Fibroblast of lung (primary cell): ENCODE data around the gene IP6K3. TPM values are rescaled to one million over a fixed set of nuclear protein-coding genes. Genes with fewer than 3 reads are reported as not detected.
A peak's percentile ranks its signal among the peaks of the same experiment; 100 is the strongest.

Experiments used
- DNase-seq, 2 donors: peaks; one replicate each; pipeline versions ENCODE4 v3.0.0 to v3.0.0-alpha.2; 2010; ENCODE audit warnings: low read depth in 2 of 2
- H2AFZ ChIP-seq: 2 replicates; pipeline ENCODE4 v1.5.1; 2012; ENCODE audit warnings: low read length, control low read depth, inconsistent platforms
- H3K27ac ChIP-seq: 2 replicates; pipeline ENCODE4 v1.5.1; 2011; ENCODE audit warnings: low read length, control low read depth; ENCODE audit not compliant: insufficient read depth
- H3K27me3 ChIP-seq: 2 replicates; pipeline ENCODE4 v1.5.1; 2011; ENCODE audit warnings: mild to moderate bottlenecking, low read length; ENCODE audit not compliant: control insufficient read depth, insufficient read depth
- H3K36me3 ChIP-seq: 2 replicates; pipeline ENCODE4 v1.5.1; 2011; ENCODE audit warnings: low read length; ENCODE audit not compliant: control insufficient read depth, insufficient read depth
- H3K4me1 ChIP-seq: 2 replicates; pipeline ENCODE4 v1.5.1; 2011; ENCODE audit warnings: low read length; ENCODE audit not compliant: control insufficient read depth, insufficient read depth; ENCODE audit errors: extremely low read depth
- H3K4me2 ChIP-seq: 2 replicates; pipeline ENCODE4 v1.5.1; 2011; ENCODE audit warnings: low read length, control low read depth; ENCODE audit not compliant: insufficient read depth; ENCODE audit errors: extremely low read depth
- H3K4me3 ChIP-seq, 4 experiments: fragments of 200-600 bp in 1 of 4; sonication (generic) in 1 of 4; replicated peaks in 1 of 4; 2 replicates each; pipeline ENCODE4 v1.5.1; 2011 to 2016; ENCODE audit warnings: low read length in 4 of 4, low read depth in 3 of 4, mild to moderate bottlenecking in 3 of 4, control low read depth in 2 of 4, inconsistent platforms in 1 of 4, mixed read lengths in 1 of 4; ENCODE audit not compliant: insufficient read depth in 1 of 4; ENCODE audit errors: control extremely low read depth in 1 of 4
- H3K79me2 ChIP-seq: 2 replicates; pipeline ENCODE4 v1.5.1; 2012; ENCODE audit warnings: mild to moderate bottlenecking, low read length, inconsistent platforms; ENCODE audit not compliant: control insufficient read depth, insufficient read depth
- H3K9ac ChIP-seq: 2 replicates; pipeline ENCODE4 v1.5.1; 2011; ENCODE audit warnings: mild to moderate bottlenecking, low read length, control low read depth; ENCODE audit not compliant: insufficient read depth
- H3K9me3 ChIP-seq: 2 replicates; pipeline ENCODE4 v1.5.1; 2012; ENCODE audit warnings: low read depth, low read length; ENCODE audit not compliant: control insufficient read depth, insufficient read depth
- H4K20me1 ChIP-seq: 2 replicates; pipeline ENCODE4 v1.5.1; 2011; ENCODE audit warnings: low read length; ENCODE audit not compliant: control insufficient read depth, insufficient read depth; ENCODE audit errors: extremely low read depth
- CTCF ChIP-seq, 2 donors: IDR thresholded peaks in 1 of 2; conservative IDR thresholded peaks in 1 of 2; 1 replicate in 1 of 2; 2 replicates in 1 of 2; pipeline ENCODE4 v1.5.1; 2011 to 2012; ENCODE audit warnings: low read length in 2 of 2, control low read depth in 1 of 2, inconsistent platforms in 1 of 2, low read depth in 1 of 2, mild to moderate bottlenecking in 1 of 2
- EZH2 ChIP-seq: IDR thresholded peaks from 2 replicates; pipeline ENCODE4 v1.5.1; 2012; ENCODE audit warnings: low read length, control low read depth, mild to moderate bottlenecking; ENCODE audit errors: missing control alignments
- polyA plus RNA-seq, 2 donors: library from polyadenylated mRNA; depleted of rRNA in 1 of 2; stranded (reverse) in 1 of 2; unstranded in 1 of 2; fragments of >200 nt; gene quantifications; 2 replicates each; pipeline ENCODE4 v1.2.1, GENCODE V29; 2011 to 2012; ENCODE audit warnings: missing spikeins in 1 of 2
- total RNA-seq: library from RNA; depleted of rRNA; stranded (reverse); fragments of >200 nt; gene quantifications from 2 replicates; pipeline ENCODE4 v1.2.1, GENCODE V29; 2014

Gene IP6K3
- total and polyA plus RNA-seq, 2 donors (not counting 1 experiment from before 2014, with no cell fraction given): 0.84 to 5.4 TPM

- DNase-seq: no peak
- H3K4me2 ChIP-seq: no peak overlapping the region
- TF ChIP-seq EZH2: no peak
- no peak for TF ChIP-seq CTCF (conservative IDR thresholded peaks at IDR 0.05 in 1 of 2, IDR thresholded peaks at IDR 0.05 in 1 of 2; ENCODE audit: low read depth in 1 of 2, low read length in 2 of 2)
- no peaks in the 10 kb centered on the region for H3K27me3 ChIP-seq
- H3K4me3 ChIP-seq: no peak overlapping the region
- H3K79me2 ChIP-seq: no peaks in the 10 kb centered on the region
- peaks cover 40% of the 10 kb centered on the region for H3K36me3 ChIP-seq
- H4K20me1 ChIP-seq: no peaks in the 10 kb centered on the region
- no peak overlapping the region for H3K27ac ChIP-seq
- H2AFZ ChIP-seq: no peak overlapping the region
- H3K4me1 ChIP-seq: no peaks in the 10 kb centered on the region
- H3K9me3 ChIP-seq: no peaks in the 10 kb centered on the region
- no peak overlapping the region for H3K9ac ChIP-seq
These were observed 62.2 kb downstream of the IP6K3 start for GRCh38 chr6:33684428-33684896.

- TF ChIP-seq CTCF (conservative IDR thresholded peaks at IDR 0.05 in 1 of 2, IDR thresholded peaks at IDR 0.05 in 1 of 2; ENCODE audit: low read depth in 1 of 2, low read length in 2 of 2): no peak
- TF ChIP-seq EZH2: no peak
- peaks cover 41% of the 10 kb centered on the region for H3K36me3 ChIP-seq
- no peak overlapping the region for H3K27ac ChIP-seq
These were observed 62.9 kb downstream of the IP6K3 start for GRCh38 chr6:33683576-33684427.

GRCh38 chr6:33683051-33683571, 63.6 kb downstream of the IP6K3 start:
- Histone ChIP-seq H4K20me1 (no peaks in the 10 kb centered on the region), H3K36me3 (peaks cover 39% of the 10 kb centered on the region), H3K4me3 (no peak overlapping the region), H3K9ac (no peak overlapping the region), H3K4me2 (no peak overlapping the region), H3K27ac (no peak overlapping the region), H3K79me2 (no peaks in the 10 kb centered on the region), H2AFZ (no peak overlapping the region), H3K9me3 (no peaks in the 10 kb centered on the region), H3K27me3 (no peaks in the 10 kb centered on the region), H3K4me1 (no peaks in the 10 kb centered on the region)
- peak in 1 of 2 donors; percentile 30 for DNase-seq
- no peak for TF ChIP-seq EZH2
- TF ChIP-seq CTCF (conservative IDR thresholded peaks at IDR 0.05 in 1 of 2, IDR thresholded peaks at IDR 0.05 in 1 of 2; ENCODE audit: low read depth in 1 of 2, low read length in 2 of 2): no peak

More at GRCh38 chr6:33683576-33684427, 62.9 kb downstream of the IP6K3 start:
- no peak overlapping the region for H3K4me3 ChIP-seq
- H3K27me3 ChIP-seq: no peaks in the 10 kb centered on the region
- H4K20me1 ChIP-seq: no peaks in the 10 kb centered on the region
- H3K9ac ChIP-seq: no peak overlapping the region
- no peak overlapping the region for H3K4me2 ChIP-seq
- H3K9me3 ChIP-seq: no peaks in the 10 kb centered on the region
- no peak overlapping the region for H2AFZ ChIP-seq
- no peak for DNase-seq
- no peaks in the 10 kb centered on the region for H3K79me2 ChIP-seq
- H3K4me1 ChIP-seq: no peaks in the 10 kb centered on the region
